Mesenteric fat pad (tissue), 1 donor: ENCODE measurements around the gene FAM209B. TPM values are rescaled to one million over a fixed set of nuclear protein-coding genes. Genes with fewer than 3 reads are reported as not detected.

Source experiments
- total RNA-seq: library from RNA; stranded (reverse); fragmentation: NEBNext Ultra II Directional; extraction: Animal tissue kit (Norgen Biotek cat#: 25700); gene quantifications from one replicate; pipeline ENCODE4 v1.2.1, GENCODE V29; 2021
- donor health status: DM: yes; HTN: yes; CAD: no.

Gene FAM209B
- total RNA-seq, 1 donor from 2014 or later = 0.51 TPM

Other genes with a start within 250 kb of the FAM209B start
- 48.3 TPM for gene FAM210B, start 174.3 kb upstream of the FAM209B start, total RNA-seq
- 1.4 TPM for gene AURKA, start 141.0 kb upstream of the FAM209B start, total RNA-seq
- gene CSTF1, start 140.6 kb upstream of the FAM209B start, total RNA-seq = 21.2 TPM
- 3.1 TPM for gene CASS4, start 121.0 kb upstream of the FAM209B start, total RNA-seq
- gene RTF2, start 64.6 kb upstream of the FAM209B start, total RNA-seq = 80.6 TPM
- gene FAM209A, start 8.5 kb upstream of the FAM209B start, total RNA-seq = 0.45 TPM
- gene TFAP2C, start 96.1 kb downstream of the FAM209B start, total RNA-seq = 1.3 TPM